HL-60 (cell line): ENCODE data around the gene FAM184B.
"Not testable (repeated sequence)": the region's sequence is repeated elsewhere in the genome, so short reads cannot be mapped to it uniquely, and the experiment has no call there.

Source experiments
- DNase-seq, 2 experiments: peaks; one replicate each; pipeline ENCODE4 v3.0.0-alpha.2; 2010 to 2020; ENCODE audit warnings: low read depth in 1 of 2, low spot score in 1 of 2
- H3K27ac ChIP-seq: fragments of 250-450 bp; sonication (Bioruptor Pico); replicated peaks from 2 replicates; pipeline ENCODE4 v1.5.1; 2020; ENCODE audit warnings: mild to moderate bottlenecking, moderate library complexity
- H3K27me3 ChIP-seq: fragments of 250-450 bp; sonication (Bioruptor Pico); 2 replicates; pipeline ENCODE4 v1.5.1; 2021; ENCODE audit warnings: mild to moderate bottlenecking, moderate library complexity; ENCODE audit not compliant: insufficient read depth, poor library complexity, severe bottlenecking
- H3K4me3 ChIP-seq: replicated peaks from 2 replicates; pipeline ENCODE4 v1.5.1; 2011; ENCODE audit warnings: mild to moderate bottlenecking, control low read depth, low read length; ENCODE audit not compliant: insufficient read depth
- CTCF ChIP-seq: IDR thresholded peaks from one replicate; pipeline ENCODE4 v1.5.1; 2011; ENCODE audit warnings: low read length, control low read depth, inconsistent platforms; ENCODE audit not compliant: insufficient read depth
- GABPA ChIP-seq: IDR thresholded peaks from 2 replicates; pipeline ENCODE4 v1.6.1; 2012; ENCODE audit warnings: low read depth
- POLR2AphosphoS5 ChIP-seq: IDR thresholded peaks from 2 replicates; pipeline ENCODE4 v1.6.1; 2012; ENCODE audit warnings: low read depth
- REST ChIP-seq: IDR thresholded peaks from 2 replicates; pipeline ENCODE4 v1.6.1; 2012; ENCODE audit warnings: low read depth; ENCODE audit not compliant: insufficient replicate concordance
- SPI1 ChIP-seq: IDR thresholded peaks from 2 replicates; pipeline ENCODE4 v1.6.1; 2012; ENCODE audit warnings: low read depth, mild to moderate bottlenecking, borderline replicate concordance

Gene FAM184B

GRCh38 chr4:17664755-17665154 lies 116.7 kb downstream of the FAM184B start:
- no peak for TF ChIP-seq REST
- TF ChIP-seq SPI1 = peak; percentile 77; the same call in 1 of the 2 replicates
- peak; percentile 3 for TF ChIP-seq CTCF
- TF ChIP-seq GABPA = 0 out of 2 replicates have a peak, but pooled peaks have one; percentile 28
- no peak for TF ChIP-seq POLR2AphosphoS5
- H3K27ac ChIP-seq = 0 out of 2 replicates have a peak overlapping the region, but pooled peaks have one; percentile 11
- H3K27me3 ChIP-seq = no peaks in the 10 kb centered on the region
- H3K4me3 ChIP-seq = no peak overlapping the region
- DNase-seq = peak; percentile 45 to 70

GRCh38 chr4:17662694-17663093 lies 118.7 kb downstream of the FAM184B start:
- DNase-seq = no peak

GRCh38 chr4:17659196-17659595 lies 122.2 kb downstream of the FAM184B start:
- not testable (repeated sequence) for DNase-seq, H3K27ac ChIP-seq, H3K27me3 ChIP-seq, H3K4me3 ChIP-seq

More at GRCh38 chr4:17662694-17663093, 118.7 kb downstream of the FAM184B start:
- TF ChIP-seq REST (no peak), POLR2AphosphoS5 (no peak), GABPA (no peak), SPI1 (no peak), CTCF (no peak)
- H3K4me3 ChIP-seq = no peak overlapping the region
- H3K27me3 ChIP-seq = no peaks in the 10 kb centered on the region
- no peak overlapping the region for H3K27ac ChIP-seq

- H3K4me3 ChIP-seq = no peak overlapping the region
- no peaks in the 10 kb centered on the region for H3K27me3 ChIP-seq
- no peak for DNase-seq
- no peak overlapping the region for H3K27ac ChIP-seq
- TF ChIP-seq REST = no peak
- no peak for TF ChIP-seq POLR2AphosphoS5
- TF ChIP-seq GABPA = no peak
- TF ChIP-seq SPI1 = no peak
- TF ChIP-seq CTCF = no peak
These were observed 123.6 kb downstream of the FAM184B start for GRCh38 chr4:17657849-17658248.
